Activated CD8-positive, alpha-beta memory T cell treated with anti-CD3 and anti-CD28 coated beads for 48 hours (primary cell): ENCODE measurements around the gene PAX5.

Experiments used
- DNase-seq, 3 experiments: peaks; one replicate each; pipeline ENCODE4 v3.0.0-alpha.2; 2020; ENCODE audit warnings: low read depth in 2 of 3, low spot score in 2 of 3

Gene PAX5

GRCh38 chr9:36839131-36839885 is 194.8 kb downstream of the PAX5 start:
- DNase-seq = no peak

DNA sequence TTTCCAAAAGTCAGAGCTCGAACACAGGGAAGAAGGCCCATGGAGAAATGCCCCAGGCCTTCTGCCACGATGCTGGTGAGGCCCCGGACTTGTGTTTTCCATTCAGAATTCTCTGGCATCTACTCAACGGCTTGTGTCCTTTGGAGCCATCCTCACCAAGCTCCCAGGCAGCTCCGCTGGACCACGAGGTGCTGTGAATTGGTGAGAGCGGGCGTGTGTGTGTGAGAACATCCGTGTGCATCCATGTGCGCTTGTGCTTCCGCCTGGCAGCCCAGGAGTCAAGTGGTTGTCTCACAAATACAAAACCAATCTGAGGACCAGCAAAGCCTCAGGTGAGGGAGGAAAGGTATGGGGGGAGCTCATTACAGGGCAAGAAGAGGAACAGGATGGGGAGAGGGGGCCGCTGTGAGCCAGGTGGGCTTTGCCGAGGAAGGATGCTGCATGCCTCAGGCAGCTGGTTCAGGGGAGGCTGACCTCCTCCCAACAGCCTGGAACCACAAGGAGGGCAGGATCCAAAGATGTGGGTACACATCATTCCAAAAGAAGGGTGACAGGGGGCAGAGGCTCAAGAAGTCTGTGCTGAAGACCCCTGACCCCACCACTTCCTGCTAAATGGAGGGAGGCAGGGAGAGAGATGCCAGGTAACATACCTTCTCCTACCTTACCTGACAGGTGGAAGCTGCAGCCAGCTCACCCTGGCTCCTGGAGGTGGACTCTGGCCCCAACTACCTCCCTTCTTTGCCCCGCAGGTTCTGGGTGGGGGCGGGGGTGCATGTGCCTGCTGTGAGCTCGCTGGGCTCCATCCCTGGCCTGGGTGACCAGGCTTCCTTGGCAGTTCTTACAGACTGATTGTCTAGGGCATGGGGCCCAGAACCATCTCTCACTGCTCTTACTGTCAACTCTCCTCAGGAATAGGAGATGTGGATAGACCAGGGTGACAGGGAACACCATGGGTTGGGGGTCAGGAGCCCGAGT is 196.3 kb downstream of the PAX5 start:
- no peak for DNase-seq

- DNase-seq = no peak
Measured at GRCh38 chr9:36836486-36836885, 197.6 kb downstream of the PAX5 start.

GRCh38 chr9:36835271-36835996 is 198.6 kb downstream of the PAX5 start:
- DNase-seq = no peak

GRCh38 chr9:36834736-36835135 is 199.3 kb downstream of the PAX5 start:
- no peak for DNase-seq

DNA sequence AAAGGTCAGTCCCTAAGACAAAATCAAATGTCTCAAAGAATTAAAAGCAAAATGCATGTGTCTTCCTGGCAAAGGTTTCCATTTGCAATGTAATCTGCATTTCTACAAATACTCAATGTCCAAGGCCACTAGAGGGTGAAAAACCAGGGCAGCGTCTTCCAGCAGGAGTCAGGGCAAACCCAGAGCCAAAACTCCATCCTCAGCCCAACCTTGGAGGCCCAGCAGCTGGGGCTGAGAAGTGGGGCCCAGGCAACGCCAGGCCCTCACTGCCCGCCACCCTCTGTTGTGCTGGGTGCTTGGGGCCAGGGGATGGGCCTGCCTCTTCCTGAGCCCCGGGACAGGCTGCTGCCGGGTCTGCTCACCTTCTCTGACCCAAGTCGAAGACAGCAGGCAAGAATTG is 200.1 kb downstream of the PAX5 start:
- no peak for DNase-seq

DNA sequence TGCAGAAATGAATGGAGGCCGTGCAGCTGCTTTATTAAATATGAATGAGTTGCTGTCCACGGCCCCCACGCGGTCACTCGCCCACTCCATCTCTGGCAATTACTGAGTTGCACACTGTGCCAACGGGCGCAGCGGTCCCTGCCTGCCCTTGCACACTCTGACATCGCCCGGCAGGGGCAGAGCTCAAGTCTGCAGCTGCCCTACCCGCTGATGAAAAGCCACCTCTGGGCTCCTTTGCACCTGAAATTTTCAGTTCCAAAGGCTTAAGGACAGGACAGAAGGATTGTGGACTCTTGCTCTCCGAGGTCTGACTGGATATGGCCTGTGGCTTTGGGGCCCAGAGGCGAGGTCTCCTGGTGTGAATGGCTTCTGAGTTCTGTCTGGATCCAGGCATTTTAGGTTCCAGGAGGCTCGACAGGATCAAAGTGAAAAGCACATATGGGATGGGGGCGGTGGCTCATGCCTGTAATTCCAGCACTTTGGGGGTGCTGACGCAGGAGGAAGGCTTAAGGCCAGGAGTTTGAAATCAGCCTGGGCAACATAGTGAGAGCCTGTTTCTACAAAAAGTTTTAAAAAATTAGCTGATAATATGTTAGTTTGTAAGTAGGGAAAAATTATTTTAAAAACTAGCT is 201.8 kb downstream of the PAX5 start:
- DNase-seq = no peak

- DNase-seq = no peak
Measured at GRCh38 chr9:36831381-36832161, 202.5 kb downstream of the PAX5 start.

GRCh38 chr9:36828611-36829013 is 205.5 kb downstream of the PAX5 start:
- no peak for DNase-seq

DNA sequence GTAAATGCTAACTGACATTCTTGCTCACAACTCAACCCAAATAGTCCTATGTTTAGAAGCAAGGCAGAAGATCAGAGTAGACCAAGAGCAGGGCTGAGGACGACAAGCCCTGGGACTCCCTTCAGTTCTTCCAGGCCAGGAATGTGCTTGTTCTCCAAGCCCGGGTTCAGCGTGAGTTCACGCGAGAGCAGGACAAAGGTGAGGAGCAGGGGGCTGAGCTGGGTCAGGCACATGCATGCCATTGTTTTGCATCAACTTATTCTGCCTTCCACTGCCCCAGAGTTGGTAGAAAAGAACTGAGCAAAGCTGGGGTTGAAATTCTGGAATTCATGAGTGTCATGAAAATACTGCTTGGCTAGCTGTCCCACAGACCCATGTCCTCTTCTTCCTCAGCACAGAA is 206.5 kb downstream of the PAX5 start:
- no peak for DNase-seq

GRCh38 chr9:36826581-36826980 is 207.5 kb downstream of the PAX5 start:
- DNase-seq = no peak

GRCh38 chr9:36825179-36825578 is 208.9 kb downstream of the PAX5 start:
- no peak for DNase-seq

- DNase-seq = no peak
Measured at GRCh38 chr9:36823934-36824333, 210.1 kb downstream of the PAX5 start.

DNA sequence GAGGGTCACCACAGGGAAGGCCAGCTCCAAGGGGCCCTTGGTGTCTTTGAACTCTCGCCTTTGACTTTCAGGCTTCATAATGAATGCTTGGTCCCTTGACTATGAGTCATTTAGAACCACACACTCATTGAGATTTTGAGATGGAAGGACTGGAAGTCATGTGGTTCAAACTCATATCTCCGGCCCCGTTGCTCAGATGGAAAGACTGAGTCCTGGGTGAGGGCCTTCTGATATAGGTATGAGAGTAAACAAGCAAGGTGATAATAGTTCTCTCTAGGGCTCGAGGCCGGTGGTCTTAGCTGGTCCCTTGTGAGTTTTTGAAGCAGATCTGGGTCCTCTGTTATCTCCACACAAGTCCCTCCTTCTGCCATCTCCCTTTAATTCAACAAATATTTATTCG is 210.6 kb downstream of the PAX5 start:
- DNase-seq = no peak

- no peak for DNase-seq
Measured at GRCh38 chr9:36822201-36822600, 211.9 kb downstream of the PAX5 start.

DNA sequence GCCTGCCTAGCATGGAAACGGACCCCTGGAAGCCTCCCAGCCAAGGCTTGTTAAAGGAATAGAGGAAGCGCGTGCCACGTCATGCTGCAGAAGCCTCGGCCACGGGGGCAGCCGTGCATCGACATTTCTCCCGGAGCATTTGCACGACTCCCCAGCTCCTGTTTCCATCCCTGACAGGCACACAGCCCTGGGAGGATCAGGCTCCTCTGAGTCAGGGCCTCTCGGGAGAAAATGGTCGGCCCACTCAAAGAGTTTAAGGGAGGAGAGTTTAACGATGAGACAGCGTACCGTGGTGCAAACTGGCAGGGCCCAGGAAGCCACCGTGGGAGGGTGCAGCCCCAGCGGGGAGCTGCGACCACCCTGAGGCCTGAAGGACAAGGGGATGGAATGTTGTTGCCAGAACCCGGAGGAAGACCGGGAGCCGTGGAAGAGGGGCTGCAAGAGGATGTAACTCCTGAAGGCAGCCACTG is 213.6 kb downstream of the PAX5 start:
- no peak for DNase-seq

- DNase-seq = no peak
Measured at GRCh38 chr9:36818965-36819870, 214.8 kb downstream of the PAX5 start.

DNA sequence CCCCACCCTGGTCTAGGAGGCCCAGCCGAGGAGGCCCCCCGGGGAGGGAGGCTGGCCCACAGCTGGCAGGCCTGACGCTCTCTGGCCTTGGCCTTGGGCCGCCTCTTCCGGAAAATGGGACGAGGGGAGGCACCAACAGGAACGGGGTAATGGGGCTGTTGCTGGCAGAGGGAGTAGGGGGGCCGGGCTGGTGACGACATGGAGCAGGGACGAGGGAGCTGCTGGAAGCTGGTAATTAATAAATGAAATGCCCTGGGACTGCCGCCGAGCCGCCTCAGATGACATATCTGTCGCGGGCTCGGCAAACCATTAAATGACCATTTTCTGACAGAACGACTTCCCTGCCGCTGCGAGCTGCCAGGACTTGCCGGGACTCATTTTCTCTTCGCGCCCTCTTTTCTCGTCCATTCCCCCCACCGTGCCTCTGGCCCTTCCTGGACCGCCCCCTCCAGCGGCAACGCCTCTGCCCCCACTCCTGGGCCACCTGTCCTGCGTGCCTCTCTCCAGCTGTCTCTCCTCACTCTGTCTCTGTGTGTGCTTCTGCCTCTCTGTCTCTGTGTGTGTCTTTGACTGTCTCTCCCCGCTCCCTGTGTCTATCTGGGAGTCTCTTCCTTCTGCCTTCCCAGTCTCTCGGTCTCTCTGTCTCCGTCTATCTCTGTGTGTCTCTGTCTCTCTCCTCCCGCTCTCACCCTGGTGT is 215.7 kb downstream of the PAX5 start:
- DNase-seq = no peak
